ENCODE results near the gene TSPAN11. TPM values are rescaled to one million over a fixed set of nuclear protein-coding genes. Genes with fewer than 3 reads are reported as not detected.

The TSPAN11 gene
- total RNA-seq, 1 experiment from 2014 or later, result 4.6 TPM

DNA sequence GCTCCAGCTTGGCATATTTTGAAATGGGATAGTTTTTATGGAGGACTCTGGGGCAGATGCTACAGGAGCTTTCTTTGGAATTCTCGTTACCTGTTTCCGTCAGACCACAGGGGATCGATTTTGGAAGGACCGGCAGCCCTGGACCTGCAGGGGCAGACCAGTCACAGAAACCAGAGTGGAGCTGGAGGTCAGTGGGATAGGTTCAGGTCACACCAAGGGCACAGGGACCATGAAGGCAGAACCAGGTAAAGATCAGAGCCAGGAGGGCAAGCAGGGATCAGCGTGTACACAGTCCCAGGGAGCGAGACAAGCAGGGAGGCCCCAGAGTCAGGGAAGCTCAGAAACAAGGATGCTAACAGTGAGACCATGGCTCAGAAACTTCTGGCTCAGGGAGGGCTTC, 45.5 kb downstream of the TSPAN11 start:
- peaks cover 2% of the 10 kb centered on the region; the same call in 1 of the 2 replicates for H3K27me3 Mint-ChIP-seq (ENCODE audit: low read depth)
- DNase-seq (ENCODE audit: low spot score) (no peak), ATAC-seq (no peak)
- TF ChIP-seq SOX15 (CRISPR knock-in tag; IDR thresholded peaks at IDR 0.05) (no peak), ATF1 (CRISPR knock-in tag; IDR thresholded peaks at IDR 0.05) (no peak), NR3C1 (CRISPR knock-in tag; conservative IDR thresholded peaks at IDR 0.05; ENCODE audit: low read depth) (no peak), ESRRA (CRISPR knock-in tag; IDR thresholded peaks at IDR 0.05; ENCODE audit: borderline replicate concordance) (no peak), MAX (CRISPR knock-in tag; IDR thresholded peaks at IDR 0.05) (no peak), MXD4 (CRISPR knock-in tag; IDR thresholded peaks at IDR 0.05; ENCODE audit: borderline replicate concordance) (no peak), ZNF396 (CRISPR knock-in tag; IDR thresholded peaks at IDR 0.05; ENCODE audit: borderline replicate concordance) (no peak), ZNF416 (CRISPR knock-in tag; IDR thresholded peaks at IDR 0.05) (no peak), KAT7 (CRISPR knock-in tag; IDR thresholded peaks at IDR 0.05; ENCODE audit: borderline replicate concordance) (no peak), IRF1 (CRISPR knock-in tag; IDR thresholded peaks at IDR 0.05) (no peak), CREB1 (CRISPR knock-in tag; IDR thresholded peaks at IDR 0.05) (no peak)
- TF ChIP-seq, protein P1, sequence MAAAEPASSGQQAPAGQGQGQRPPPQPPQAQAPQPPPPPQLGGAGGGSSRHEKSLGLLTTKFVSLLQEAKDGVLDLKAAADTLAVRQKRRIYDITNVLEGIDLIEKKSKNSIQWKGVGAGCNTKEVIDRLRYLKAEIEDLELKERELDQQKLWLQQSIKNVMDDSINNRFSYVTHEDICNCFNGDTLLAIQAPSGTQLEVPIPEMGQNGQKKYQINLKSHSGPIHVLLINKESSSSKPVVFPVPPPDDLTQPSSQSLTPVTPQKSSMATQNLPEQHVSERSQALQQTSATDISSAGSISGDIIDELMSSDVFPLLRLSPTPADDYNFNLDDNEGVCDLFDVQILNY (CRISPR knock-in tag; IDR thresholded peaks at IDR 0.05), result no peak
- TF ChIP-seq, protein P2, sequence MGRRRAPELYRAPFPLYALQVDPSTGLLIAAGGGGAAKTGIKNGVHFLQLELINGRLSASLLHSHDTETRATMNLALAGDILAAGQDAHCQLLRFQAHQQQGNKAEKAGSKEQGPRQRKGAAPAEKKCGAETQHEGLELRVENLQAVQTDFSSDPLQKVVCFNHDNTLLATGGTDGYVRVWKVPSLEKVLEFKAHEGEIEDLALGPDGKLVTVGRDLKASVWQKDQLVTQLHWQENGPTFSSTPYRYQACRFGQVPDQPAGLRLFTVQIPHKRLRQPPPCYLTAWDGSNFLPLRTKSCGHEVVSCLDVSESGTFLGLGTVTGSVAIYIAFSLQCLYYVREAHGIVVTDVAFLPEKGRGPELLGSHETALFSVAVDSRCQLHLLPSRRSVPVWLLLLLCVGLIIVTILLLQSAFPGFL (CRISPR knock-in tag; IDR thresholded peaks at IDR 0.05; ENCODE audit: borderline replicate concordance), result no peak
- TF ChIP-seq, protein P3, sequence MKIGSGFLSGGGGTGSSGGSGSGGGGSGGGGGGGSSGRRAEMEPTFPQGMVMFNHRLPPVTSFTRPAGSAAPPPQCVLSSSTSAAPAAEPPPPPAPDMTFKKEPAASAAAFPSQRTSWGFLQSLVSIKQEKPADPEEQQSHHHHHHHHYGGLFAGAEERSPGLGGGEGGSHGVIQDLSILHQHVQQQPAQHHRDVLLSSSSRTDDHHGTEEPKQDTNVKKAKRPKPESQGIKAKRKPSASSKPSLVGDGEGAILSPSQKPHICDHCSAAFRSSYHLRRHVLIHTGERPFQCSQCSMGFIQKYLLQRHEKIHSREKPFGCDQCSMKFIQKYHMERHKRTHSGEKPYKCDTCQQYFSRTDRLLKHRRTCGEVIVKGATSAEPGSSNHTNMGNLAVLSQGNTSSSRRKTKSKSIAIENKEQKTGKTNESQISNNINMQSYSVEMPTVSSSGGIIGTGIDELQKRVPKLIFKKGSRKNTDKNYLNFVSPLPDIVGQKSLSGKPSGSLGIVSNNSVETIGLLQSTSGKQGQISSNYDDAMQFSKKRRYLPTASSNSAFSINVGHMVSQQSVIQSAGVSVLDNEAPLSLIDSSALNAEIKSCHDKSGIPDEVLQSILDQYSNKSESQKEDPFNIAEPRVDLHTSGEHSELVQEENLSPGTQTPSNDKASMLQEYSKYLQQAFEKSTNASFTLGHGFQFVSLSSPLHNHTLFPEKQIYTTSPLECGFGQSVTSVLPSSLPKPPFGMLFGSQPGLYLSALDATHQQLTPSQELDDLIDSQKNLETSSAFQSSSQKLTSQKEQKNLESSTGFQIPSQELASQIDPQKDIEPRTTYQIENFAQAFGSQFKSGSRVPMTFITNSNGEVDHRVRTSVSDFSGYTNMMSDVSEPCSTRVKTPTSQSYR (CRISPR knock-in tag; IDR thresholded peaks at IDR 0.05), result no peak
- TF ChIP-seq, protein P4, sequence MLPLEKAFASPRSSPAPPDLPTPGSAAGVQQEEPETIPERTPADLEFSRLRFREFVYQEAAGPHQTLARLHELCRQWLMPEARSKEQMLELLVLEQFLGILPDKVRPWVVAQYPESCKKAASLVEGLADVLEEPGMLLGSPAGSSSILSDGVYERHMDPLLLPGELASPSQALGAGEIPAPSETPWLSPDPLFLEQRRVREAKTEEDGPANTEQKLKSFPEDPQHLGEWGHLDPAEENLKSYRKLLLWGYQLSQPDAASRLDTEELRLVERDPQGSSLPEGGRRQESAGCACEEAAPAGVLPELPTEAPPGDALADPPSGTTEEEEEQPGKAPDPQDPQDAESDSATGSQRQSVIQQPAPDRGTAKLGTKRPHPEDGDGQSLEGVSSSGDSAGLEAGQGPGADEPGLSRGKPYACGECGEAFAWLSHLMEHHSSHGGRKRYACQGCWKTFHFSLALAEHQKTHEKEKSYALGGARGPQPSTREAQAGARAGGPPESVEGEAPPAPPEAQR (CRISPR knock-in tag; IDR thresholded peaks at IDR 0.05), result no peak
- TF ChIP-seq, protein P5, sequence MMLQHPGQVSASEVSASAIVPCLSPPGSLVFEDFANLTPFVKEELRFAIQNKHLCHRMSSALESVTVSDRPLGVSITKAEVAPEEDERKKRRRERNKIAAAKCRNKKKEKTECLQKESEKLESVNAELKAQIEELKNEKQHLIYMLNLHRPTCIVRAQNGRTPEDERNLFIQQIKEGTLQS (CRISPR knock-in tag; conservative IDR thresholded peaks at IDR 0.05), result no peak
- TF ChIP-seq, protein P6, sequence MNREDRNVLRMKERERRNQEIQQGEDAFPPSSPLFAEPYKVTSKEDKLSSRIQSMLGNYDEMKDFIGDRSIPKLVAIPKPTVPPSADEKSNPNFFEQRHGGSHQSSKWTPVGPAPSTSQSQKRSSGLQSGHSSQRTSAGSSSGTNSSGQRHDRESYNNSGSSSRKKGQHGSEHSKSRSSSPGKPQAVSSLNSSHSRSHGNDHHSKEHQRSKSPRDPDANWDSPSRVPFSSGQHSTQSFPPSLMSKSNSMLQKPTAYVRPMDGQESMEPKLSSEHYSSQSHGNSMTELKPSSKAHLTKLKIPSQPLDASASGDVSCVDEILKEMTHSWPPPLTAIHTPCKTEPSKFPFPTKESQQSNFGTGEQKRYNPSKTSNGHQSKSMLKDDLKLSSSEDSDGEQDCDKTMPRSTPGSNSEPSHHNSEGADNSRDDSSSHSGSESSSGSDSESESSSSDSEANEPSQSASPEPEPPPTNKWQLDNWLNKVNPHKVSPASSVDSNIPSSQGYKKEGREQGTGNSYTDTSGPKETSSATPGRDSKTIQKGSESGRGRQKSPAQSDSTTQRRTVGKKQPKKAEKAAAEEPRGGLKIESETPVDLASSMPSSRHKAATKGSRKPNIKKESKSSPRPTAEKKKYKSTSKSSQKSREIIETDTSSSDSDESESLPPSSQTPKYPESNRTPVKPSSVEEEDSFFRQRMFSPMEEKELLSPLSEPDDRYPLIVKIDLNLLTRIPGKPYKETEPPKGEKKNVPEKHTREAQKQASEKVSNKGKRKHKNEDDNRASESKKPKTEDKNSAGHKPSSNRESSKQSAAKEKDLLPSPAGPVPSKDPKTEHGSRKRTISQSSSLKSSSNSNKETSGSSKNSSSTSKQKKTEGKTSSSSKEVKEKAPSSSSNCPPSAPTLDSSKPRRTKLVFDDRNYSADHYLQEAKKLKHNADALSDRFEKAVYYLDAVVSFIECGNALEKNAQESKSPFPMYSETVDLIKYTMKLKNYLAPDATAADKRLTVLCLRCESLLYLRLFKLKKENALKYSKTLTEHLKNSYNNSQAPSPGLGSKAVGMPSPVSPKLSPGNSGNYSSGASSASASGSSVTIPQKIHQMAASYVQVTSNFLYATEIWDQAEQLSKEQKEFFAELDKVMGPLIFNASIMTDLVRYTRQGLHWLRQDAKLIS (CRISPR knock-in tag; IDR thresholded peaks at IDR 0.05; ENCODE audit: borderline replicate concordance), result no peak
- CTCF ChIA-PET, result interaction anchor here (1.1 to 2.7 kb wide), 3 partner anchors 14 to 25 kb away, joined by 3 to 16 read pairs (median 11); no protein-coding TSS in a partner anchor
- H3K4me3 Mint-ChIP-seq, result no peak overlapping the region
- POLR2A ChIA-PET, result no interaction called here
- no peaks in the 10 kb centered on the region for H3K36me3 Mint-ChIP-seq
- H3K27ac Mint-ChIP-seq, result no peak overlapping the region
- H3K9me3 Mint-ChIP-seq, result no peaks in the 10 kb centered on the region
- H3K4me1 Mint-ChIP-seq, result peaks cover 22% of the 10 kb centered on the region
